Right atrium auricular region (tissue), 2 donors: ENCODE results near the gene CST8. TPM values are rescaled to one million over a fixed set of nuclear protein-coding genes. Genes with fewer than 3 reads are reported as not detected.

Experiments
- DNase-seq: peaks from one replicate; pipeline ENCODE4 v3.0.0-alpha.2; 2019; ENCODE audit warnings: low spot score
- H3K27ac ChIP-seq, 2 donors: fragments of 200-600 bp; sonication (generic); 1 replicate in 1 of 2; 2 replicates in 1 of 2; pipeline ENCODE4 v1.5.1; 2016 to 2019
- H3K27me3 ChIP-seq, 2 donors: fragments of 200-600 bp; sonication (generic); one replicate each; pipeline versions ENCODE4 v1.5.1 to v1.6.0; 2017 to 2019
- H3K36me3 ChIP-seq: fragments of 200-600 bp; sonication (generic); one replicate; pipeline ENCODE4 v1.5.1; 2016
- H3K4me1 ChIP-seq, 2 donors: fragments of 200-600 bp; sonication (generic); one replicate each; pipeline versions ENCODE4 v1.5.1 to v1.6.0; 2017 to 2019
- H3K4me3 ChIP-seq, 2 donors: fragments of 200-600 bp; sonication (generic); 1 replicate in 1 of 2; 2 replicates in 1 of 2; pipeline ENCODE4 v1.5.1; 2017 to 2019; ENCODE audit warnings: mild to moderate bottlenecking in 1 of 2, moderate library complexity in 1 of 2
- H3K9me3 ChIP-seq, 2 donors: fragments of 200-600 bp; sonication (generic); one replicate each; pipeline ENCODE4 v1.5.1; 2019
- CTCF ChIP-seq, 2 donors: fragments of 200-600 bp; sonication (generic); IDR thresholded peaks; one replicate each; pipeline ENCODE4 v1.5.1; 2019; ENCODE audit warnings: antibody characterized with exemption in 2 of 2
- total RNA-seq, 2 donors: library from RNA; depleted of rRNA; stranded (reverse); fragments of >200 nt; gene quantifications; one replicate each; pipeline ENCODE4 v1.1.0, GENCODE V29; 2016

CST8 gene
- total RNA-seq, 2 donors from 2014 or later, result not detected

GRCh38 chr20:23544133-23544532 lies 53.2 kb downstream of the CST8 start:
- no peak overlapping the region for H3K4me3 ChIP-seq
- H3K9me3 ChIP-seq, result no peaks in the 10 kb centered on the region
- H3K36me3 ChIP-seq, result no peaks in the 10 kb centered on the region
- no peak overlapping the region for H3K27ac ChIP-seq
- no peak for DNase-seq
- no peak for TF ChIP-seq CTCF (IDR thresholded peaks at IDR 0.05)
- no peaks in the 10 kb centered on the region for H3K27me3 ChIP-seq
- no peaks in the 10 kb centered on the region for H3K4me1 ChIP-seq

Other genes with a start within 250 kb of the CST8 start
- 10 to 100 TPM; 16.1 to 19.1 TPM for gene NXT1, start 140.3 kb upstream of the CST8 start, total RNA-seq
- gene GZF1, start 128.9 kb upstream of the CST8 start, total RNA-seq, result 10 to 100 TPM; 14.9 TPM
- gene NAPB, start 69.6 kb upstream of the CST8 start, total RNA-seq, result 1 to 10 TPM; 4.8 to 5.1 TPM
- not detected for gene CSTL1, start 51.4 kb upstream of the CST8 start, total RNA-seq
- gene CST11, start 38.2 kb upstream of the CST8 start, total RNA-seq, result not detected
- not detected for gene CST9L, start 77.4 kb downstream of the CST8 start, total RNA-seq
- gene CST9, start 114.8 kb downstream of the CST8 start, total RNA-seq, result not detected
- gene CST3, start 146.8 kb downstream of the CST8 start, total RNA-seq, result 100 to 1,000 TPM; 884 to 914 TPM
- gene CST4, start 197.9 kb downstream of the CST8 start, total RNA-seq, result not detected